Endothelial cell (in vitro differentiated cells): Measurements from ENCODE around the gene BPIFA2. TPM values are rescaled to one million over a fixed set of nuclear protein-coding genes. Genes with fewer than 3 reads are reported as not detected.

ENCODE experiments used
- DNase-seq: peaks from one replicate; pipeline ENCODE4 v3.0.0; 2021; ENCODE audit warnings: low spot score
- H3K27ac Mint-ChIP-seq: one replicate; pipeline ENCODE4 v1.8.0; 2021; ENCODE audit warnings: mixed read lengths, inconsistent platforms; ENCODE audit not compliant: unreplicated experiment
- H3K27me3 Mint-ChIP-seq: one replicate; pipeline ENCODE4 v1.8.0; 2021; ENCODE audit warnings: mild to moderate bottlenecking, moderate library complexity, mixed read lengths, inconsistent platforms; ENCODE audit not compliant: unreplicated experiment
- H3K36me3 Mint-ChIP-seq: one replicate; pipeline ENCODE4 v1.8.0; 2021; ENCODE audit warnings: mild to moderate bottlenecking, low read depth, mixed read lengths, inconsistent platforms; ENCODE audit not compliant: unreplicated experiment
- H3K4me1 Mint-ChIP-seq: one replicate; pipeline ENCODE4 v1.8.0; 2021; ENCODE audit warnings: mild to moderate bottlenecking, mixed read lengths, inconsistent platforms; ENCODE audit not compliant: unreplicated experiment
- H3K4me3 Mint-ChIP-seq: one replicate; pipeline ENCODE4 v1.8.0; 2021; ENCODE audit warnings: mild to moderate bottlenecking, mixed read lengths, inconsistent platforms; ENCODE audit not compliant: unreplicated experiment
- H3K9me3 Mint-ChIP-seq: one replicate; pipeline ENCODE4 v1.8.0; 2021; ENCODE audit warnings: mixed read lengths, inconsistent platforms; ENCODE audit not compliant: unreplicated experiment
- CTCF ChIP-seq: fragments of 200-600 bp; sonication (generic); IDR thresholded peaks from one replicate; pipeline ENCODE4 v1.5.0; 2021; ENCODE audit warnings: antibody characterized with exemption; ENCODE audit not compliant: unreplicated experiment
- total RNA-seq: library from RNA; stranded (reverse); fragmentation: NEBNext Ultra II Directional; extraction: Animal tissue kit (Norgen Biotek cat#: 25700); gene quantifications from one replicate; pipeline ENCODE4 v1.2.1, GENCODE V29; 2021; ENCODE audit not compliant: unreplicated experiment

Gene BPIFA2
- total RNA-seq, 1 donor from 2014 or later = not detected

GRCh38 chr20:33132513-33133372 lies 35.2 kb upstream of the BPIFA2 start:
- no peaks in the 10 kb centered on the region for H3K9me3 Mint-ChIP-seq
- peaks cover 10% of the 10 kb centered on the region for H3K27me3 Mint-ChIP-seq
- no peaks in the 10 kb centered on the region for H3K4me1 Mint-ChIP-seq
- H3K27ac Mint-ChIP-seq = no peak overlapping the region
- TF ChIP-seq CTCF = no peak
- H3K36me3 Mint-ChIP-seq = no peaks in the 10 kb centered on the region
- no peak for DNase-seq
- H3K4me3 Mint-ChIP-seq = no peak overlapping the region

GRCh38 chr20:33133373-33133941 lies 34.5 kb upstream of the BPIFA2 start:
- H3K9me3 Mint-ChIP-seq = no peaks in the 10 kb centered on the region
- DNase-seq = no peak
- H3K27me3 Mint-ChIP-seq = peaks cover 10% of the 10 kb centered on the region
- H3K4me3 Mint-ChIP-seq = no peak overlapping the region
- TF ChIP-seq CTCF = no peak
- no peaks in the 10 kb centered on the region for H3K4me1 Mint-ChIP-seq
- no peaks in the 10 kb centered on the region for H3K36me3 Mint-ChIP-seq
- H3K27ac Mint-ChIP-seq = no peak overlapping the region

GRCh38 chr20:33137195-33137594 lies 30.8 kb upstream of the BPIFA2 start:
- Mint-ChIP-seq H3K27me3 (peaks cover 2% of the 10 kb centered on the region), H3K27ac (no peak overlapping the region), H3K4me1 (no peaks in the 10 kb centered on the region), H3K4me3 (no peak overlapping the region), H3K9me3 (no peaks in the 10 kb centered on the region), H3K36me3 (no peaks in the 10 kb centered on the region)
- no peak for TF ChIP-seq CTCF
- no peak for DNase-seq

GRCh38 chr20:33139467-33139866 lies 28.5 kb upstream of the BPIFA2 start:
- H3K4me1 Mint-ChIP-seq = no peaks in the 10 kb centered on the region
- H3K27ac Mint-ChIP-seq = no peak overlapping the region
- H3K9me3 Mint-ChIP-seq = no peaks in the 10 kb centered on the region
- peaks cover 2% of the 10 kb centered on the region for H3K27me3 Mint-ChIP-seq
- no peak for TF ChIP-seq CTCF
- DNase-seq = no peak
- no peak overlapping the region for H3K4me3 Mint-ChIP-seq
- no peaks in the 10 kb centered on the region for H3K36me3 Mint-ChIP-seq

GRCh38 chr20:33145521-33145920 lies 22.4 kb upstream of the BPIFA2 start:
- no peaks in the 10 kb centered on the region for H3K9me3 Mint-ChIP-seq
- H3K4me1 Mint-ChIP-seq = no peaks in the 10 kb centered on the region
- H3K36me3 Mint-ChIP-seq = no peaks in the 10 kb centered on the region
- H3K27me3 Mint-ChIP-seq = peaks cover 2% of the 10 kb centered on the region
- no peak for TF ChIP-seq CTCF
- no peak overlapping the region for H3K4me3 Mint-ChIP-seq
- H3K27ac Mint-ChIP-seq = no peak overlapping the region
- no peak for DNase-seq
